Thyroid gland (tissue), 4 donors: Measurements from ENCODE around the gene ATXN2L. TPM values are rescaled to one million over a fixed set of nuclear protein-coding genes. Genes with fewer than 3 reads are reported as not detected.
"Not testable (repeated sequence)": the region's sequence is repeated elsewhere in the genome, so short reads cannot be mapped to it uniquely, and the experiment has no call there.

Experiments
- DNase-seq, 2 donors: peaks; one replicate each; pipeline ENCODE4 v3.0.0-alpha.2; 2019
- H3K27ac ChIP-seq, 3 donors: fragments of 200-600 bp; sonication (generic); 1 replicate in 2 of 3; 2 replicates in 1 of 3; pipeline ENCODE4 v1.5.1; 2016 to 2019; ENCODE audit warnings: mild to moderate bottlenecking in 1 of 3, moderate library complexity in 1 of 3
- H3K27me3 ChIP-seq: fragments of 200-600 bp; sonication (generic); one replicate; pipeline ENCODE4 v1.5.1; 2019
- H3K36me3 ChIP-seq, 2 donors: fragments of 200-600 bp; sonication (generic); one replicate each; pipeline ENCODE4 v1.5.1; 2016 to 2019
- H3K4me1 ChIP-seq, 2 donors: fragments of 200-600 bp; sonication (generic); one replicate each; pipeline ENCODE4 v1.5.1; 2017 to 2019
- H3K4me3 ChIP-seq, 3 donors: fragments of 200-600 bp; sonication (generic); replicated peaks in 1 of 3; 1 replicate in 2 of 3; 2 replicates in 1 of 3; pipeline ENCODE4 v1.5.1; 2016; ENCODE audit warnings: mild to moderate bottlenecking in 1 of 3
- H3K9me3 ChIP-seq: fragments of 200-600 bp; sonication (generic); one replicate; pipeline ENCODE4 v1.5.1; 2017
- POLR2A ChIP-seq, 2 donors: fragments of 450-650 bp; IDR thresholded peaks; one replicate each; pipeline ENCODE4 v1.6.1; 2017; ENCODE audit warnings: antibody characterized with exemption in 2 of 2, mild to moderate bottlenecking in 2 of 2, moderate library complexity in 1 of 2
- WGBS, 2 donors: methylation state at CpG; one replicate each; pipeline ENCODE4 v1.1.5; 2017; 5-methylcytosine and 5-hydroxymethylcytosine counted together
- intact Hi-C: fragments of 100-400 bp; cut with DNase I; formaldehyde crosslinking; loops from one replicate; pipeline ENCODE4 v1.15.1; 2023
- total RNA-seq, 4 donors: library from RNA; depleted of rRNA; stranded (reverse); fragments of >200 nt; gene quantifications; one replicate each; pipeline ENCODE4 v1.2.3, GENCODE V29; 2016
- TF ChIP-seq, protein P1 (sequence below), 6 experiments: fragments of 200-600 bp in 3 of 6; fragments of 450-650 bp in 3 of 6; sonication (generic) in 3 of 6; IDR thresholded peaks; one replicate each; pipeline ENCODE4 v1.5.1; 2016 to 2019; ENCODE audit warnings: antibody characterized with exemption in 6 of 6, mild to moderate bottlenecking in 2 of 6, inconsistent platforms in 1 of 6, moderate library complexity in 1 of 6

ATXN2L gene
- total RNA-seq, 4 donors from 2014 or later: 49.3 to 78.7 (median 62.0) TPM

DNA sequence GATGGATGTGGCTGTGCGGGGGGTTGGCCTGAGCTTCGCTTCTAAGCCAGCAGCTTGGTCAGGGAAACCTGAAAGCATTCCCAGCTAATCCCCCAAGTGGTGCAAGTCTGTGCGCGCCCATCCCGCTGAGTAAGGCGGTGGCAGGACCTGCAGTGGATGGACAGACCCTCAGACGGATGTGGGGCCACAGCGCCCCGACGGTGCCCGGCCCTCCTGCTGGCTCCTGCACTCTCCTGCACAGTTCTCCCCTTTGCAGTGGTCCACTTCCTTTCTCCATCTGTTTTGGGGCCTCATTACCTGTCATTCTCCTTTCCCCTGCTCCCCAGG is 57.8 kb downstream of the ATXN2L start:
- intact Hi-C loops: loop anchor here (5.0 kb wide), 1 partner anchor 62 kb away; no protein-coding TSS in a partner anchor
- H3K9me3 ChIP-seq: no peaks in the 10 kb centered on the region
- H3K36me3 ChIP-seq: no peaks in the 10 kb centered on the region
- H3K4me1 ChIP-seq: peaks cover 7 to 12% of the 10 kb centered on the region in 2 donors
- DNase-seq: no peak
- no peak overlapping the region for H3K27ac ChIP-seq
- no peak overlapping the region for H3K4me3 ChIP-seq
- 15 to 16% methylated on average over 9 to 11 of the region's 11 CpGs for WGBS, 2 donors
- TF ChIP-seq, protein P1, sequence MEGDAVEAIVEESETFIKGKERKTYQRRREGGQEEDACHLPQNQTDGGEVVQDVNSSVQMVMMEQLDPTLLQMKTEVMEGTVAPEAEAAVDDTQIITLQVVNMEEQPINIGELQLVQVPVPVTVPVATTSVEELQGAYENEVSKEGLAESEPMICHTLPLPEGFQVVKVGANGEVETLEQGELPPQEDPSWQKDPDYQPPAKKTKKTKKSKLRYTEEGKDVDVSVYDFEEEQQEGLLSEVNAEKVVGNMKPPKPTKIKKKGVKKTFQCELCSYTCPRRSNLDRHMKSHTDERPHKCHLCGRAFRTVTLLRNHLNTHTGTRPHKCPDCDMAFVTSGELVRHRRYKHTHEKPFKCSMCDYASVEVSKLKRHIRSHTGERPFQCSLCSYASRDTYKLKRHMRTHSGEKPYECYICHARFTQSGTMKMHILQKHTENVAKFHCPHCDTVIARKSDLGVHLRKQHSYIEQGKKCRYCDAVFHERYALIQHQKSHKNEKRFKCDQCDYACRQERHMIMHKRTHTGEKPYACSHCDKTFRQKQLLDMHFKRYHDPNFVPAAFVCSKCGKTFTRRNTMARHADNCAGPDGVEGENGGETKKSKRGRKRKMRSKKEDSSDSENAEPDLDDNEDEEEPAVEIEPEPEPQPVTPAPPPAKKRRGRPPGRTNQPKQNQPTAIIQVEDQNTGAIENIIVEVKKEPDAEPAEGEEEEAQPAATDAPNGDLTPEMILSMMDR (IDR thresholded peaks at IDR 0.05): no peak
- TF ChIP-seq POLR2A (IDR thresholded peaks at IDR 0.05): no peak
- no peaks in the 10 kb centered on the region for H3K27me3 ChIP-seq

DNA sequence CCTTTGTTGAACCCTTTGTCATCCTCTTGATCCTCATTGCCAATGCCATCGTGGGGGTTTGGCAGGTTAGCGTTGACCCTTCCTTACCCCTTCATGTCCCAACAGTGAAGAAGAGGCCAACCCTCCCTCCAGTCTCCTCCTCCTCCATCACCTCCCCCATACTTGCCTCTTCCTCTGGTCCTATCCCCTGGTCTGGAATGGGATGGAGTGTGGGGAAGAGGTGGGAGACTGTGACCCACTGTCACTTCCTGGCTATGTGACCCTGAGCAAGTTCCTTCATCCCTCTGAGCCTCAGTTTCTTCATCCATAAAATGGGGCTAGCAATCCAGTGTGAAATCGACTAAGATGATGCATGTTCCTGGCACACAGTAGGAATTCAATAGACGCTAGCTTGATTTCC is 58.2 kb downstream of the ATXN2L start:
- no peak for DNase-seq
- no peak for TF ChIP-seq POLR2A (IDR thresholded peaks at IDR 0.05)
- TF ChIP-seq, protein P1 (IDR thresholded peaks at IDR 0.05): no peak
- Histone ChIP-seq H3K4me1 (peaks cover 7 to 12% of the 10 kb centered on the region in 2 donors), H3K36me3 (no peaks in the 10 kb centered on the region), H3K4me3 (no peak overlapping the region), H3K9me3 (no peaks in the 10 kb centered on the region), H3K27me3 (no peaks in the 10 kb centered on the region), H3K27ac (no peak overlapping the region)
- intact Hi-C loops: loop anchor here (5.0 kb wide), 1 partner anchor 61 kb away; no protein-coding TSS in a partner anchor
- 65 to 75% methylated on average over 4 of the region's 4 CpGs for WGBS, 2 donors

DNA sequence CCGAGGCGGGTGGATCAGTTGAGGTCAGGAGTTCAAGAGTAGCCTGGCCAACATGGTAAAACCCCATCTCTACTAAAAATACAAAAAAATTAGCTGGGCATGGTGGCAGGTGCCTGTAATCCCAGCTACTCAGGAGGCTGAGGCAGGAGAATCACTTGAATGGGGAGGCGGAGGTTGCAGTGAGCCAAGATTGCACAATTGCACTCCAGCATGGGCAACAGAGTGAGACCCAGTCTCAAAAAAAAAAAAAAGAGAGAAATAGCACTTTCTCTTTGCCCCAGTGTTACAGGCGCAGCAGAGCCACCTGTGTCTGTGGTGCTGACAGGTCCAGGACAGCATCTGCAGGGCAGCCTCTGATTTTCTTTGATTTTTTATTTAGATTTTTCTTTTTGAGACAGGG is 58.8 kb downstream of the ATXN2L start:
- intact Hi-C loops: loop anchor here (5.0 kb wide), 1 partner anchor 61 kb away; no protein-coding TSS in a partner anchor
- DNase-seq, H3K9me3 ChIP-seq, H3K27ac ChIP-seq, H3K27me3 ChIP-seq, H3K4me3 ChIP-seq, H3K36me3 ChIP-seq: not testable (repeated sequence)
- peaks cover 7 to 12% of the 10 kb centered on the region in 2 donors for H3K4me1 ChIP-seq
- WGBS, 2 donors: 89 to 95% methylated on average over 4 of the region's 4 CpGs

DNA sequence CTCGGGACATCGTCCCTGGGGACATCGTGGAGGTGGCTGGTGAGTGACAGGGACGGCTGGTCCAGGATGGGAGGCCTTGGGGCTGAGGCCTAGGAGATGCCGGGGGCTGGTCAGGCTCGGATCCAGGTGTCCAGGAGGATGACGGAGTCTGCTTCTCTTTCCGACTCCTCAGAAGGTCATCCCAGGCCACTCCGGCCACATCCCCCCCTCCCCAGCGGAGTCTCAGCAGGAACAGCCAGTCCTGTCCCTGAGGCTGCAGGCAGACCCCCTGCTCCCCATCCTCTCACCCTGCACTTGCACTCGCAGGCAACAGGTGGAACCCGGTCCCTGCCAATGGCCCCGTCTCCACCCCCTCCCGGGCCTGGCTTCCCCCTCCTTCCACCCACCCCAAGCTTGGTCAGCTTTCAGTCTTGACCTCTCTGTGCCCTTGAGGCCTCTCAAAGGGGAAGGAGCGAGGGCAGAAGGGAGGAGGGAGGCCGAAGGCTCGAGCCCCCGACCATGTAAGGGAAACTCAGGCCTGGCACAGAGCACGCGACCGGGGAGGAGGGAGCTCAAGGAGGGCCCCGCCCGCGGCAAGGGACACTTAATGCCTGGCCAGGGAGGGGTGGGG is 59.9 kb downstream of the ATXN2L start:
- intact Hi-C loops: loop anchor here (5.0 kb wide), 1 partner anchor 60 kb away; no protein-coding TSS in a partner anchor
- no peak overlapping the region for H3K4me3 ChIP-seq
- no peaks in the 10 kb centered on the region for H3K27me3 ChIP-seq
- DNase-seq: no peak
- no peaks in the 10 kb centered on the region for H3K9me3 ChIP-seq
- TF ChIP-seq, protein P1 (IDR thresholded peaks at IDR 0.05): no peak
- TF ChIP-seq POLR2A (IDR thresholded peaks at IDR 0.05): no peak
- 37 to 41% methylated on average over 11 to 23 of the region's 24 CpGs for WGBS, 2 donors
- H3K27ac ChIP-seq: no peak overlapping the region
- H3K4me1 ChIP-seq: peaks cover 7 to 12% of the 10 kb centered on the region in 2 donors
- H3K36me3 ChIP-seq: no peaks in the 10 kb centered on the region

DNA sequence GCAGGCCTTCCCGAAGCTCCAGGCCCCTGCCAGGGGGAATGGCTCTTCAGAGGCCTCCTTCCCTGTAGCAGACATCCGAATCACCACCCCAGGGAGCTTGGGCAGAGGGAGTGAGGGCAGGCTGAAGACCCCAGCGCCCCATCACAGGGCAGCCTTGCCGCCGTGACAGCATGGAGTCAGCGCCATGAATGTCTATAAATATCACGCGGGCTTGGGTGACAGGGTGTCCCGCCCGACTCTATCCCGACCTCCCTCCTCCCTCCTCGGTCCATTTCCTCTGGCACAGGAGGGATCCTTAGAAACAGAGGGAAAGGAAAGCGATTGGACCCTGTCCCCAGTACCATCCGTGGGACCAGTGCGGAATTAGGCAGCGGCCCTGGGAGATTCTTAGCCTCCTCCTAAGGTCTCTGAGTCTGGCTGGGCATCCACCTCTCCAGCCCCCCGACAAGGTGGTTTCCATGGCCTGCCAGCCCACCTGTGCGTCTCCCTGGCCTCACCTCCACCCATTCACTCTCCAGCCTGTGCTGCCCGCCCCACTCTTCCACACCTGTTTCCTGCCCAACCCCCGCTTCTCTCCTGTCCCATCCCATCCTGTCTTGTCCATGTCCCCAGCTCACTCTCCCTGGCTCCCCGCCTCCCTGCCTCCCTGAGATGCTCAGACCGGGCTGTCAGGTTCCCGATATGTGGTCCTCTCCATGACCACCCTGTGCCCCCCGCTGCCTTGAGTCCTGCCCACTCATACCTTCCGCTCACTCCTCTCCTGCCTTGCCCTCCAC is 60.6 kb downstream of the ATXN2L start:
- intact Hi-C loops: loop anchor here (5.0 kb wide), 1 partner anchor 59 kb away; no protein-coding TSS in a partner anchor
- 63 to 79% methylated on average over 20 to 24 of the region's 25 CpGs for WGBS, 2 donors
- no peak overlapping the region for H3K4me3 ChIP-seq
- DNase-seq: no peak
- H3K4me1 ChIP-seq: peaks cover 7 to 12% of the 10 kb centered on the region in 2 donors
- H3K27me3 ChIP-seq: no peaks in the 10 kb centered on the region
- H3K27ac ChIP-seq: no peak overlapping the region
- TF ChIP-seq POLR2A (IDR thresholded peaks at IDR 0.05): no peak
- TF ChIP-seq, protein P1 (IDR thresholded peaks at IDR 0.05): no peak
- H3K9me3 ChIP-seq: no peaks in the 10 kb centered on the region
- no peaks in the 10 kb centered on the region for H3K36me3 ChIP-seq
